H1 (cell line): ENCODE results near the gene FLT3. TPM values are rescaled to one million over a fixed set of nuclear protein-coding genes. Genes with fewer than 3 reads are reported as not detected.

ENCODE experiments used
- CTCF ChIA-PET: fragments of 300-600 bp; sonication (Branson Sonifier 250); formaldehyde crosslinking; loops from one replicate; lab custom pipeline; 2021; ENCODE audit not compliant: partially characterized antibody; lab: Charles Lee
- POLR2A ChIA-PET: fragments of 300-600 bp; sonication (Branson Sonifier 250); formaldehyde crosslinking; loops from one replicate; lab custom pipeline; 2021; ENCODE audit warnings: inconsistent platforms; ENCODE audit not compliant: partially characterized antibody; lab: Charles Lee
- DNase-seq, 2 experiments: peaks; one replicate each; pipeline versions ENCODE4 v3.0.0 to v3.0.0-alpha.2; 2010 to 2022; ENCODE audit warnings: low spot score in 2 of 2, low read depth in 1 of 2, mixed read lengths in 1 of 2
- FAIRE-seq: peaks from 2 replicates; lab custom pipeline; 2011; peaks lifted over from hg19 to GRCh38; lab: Jason Lieb, UNC
- H2AFZ ChIP-seq: 2 replicates; pipeline ENCODE4 v1.8.1; 2012; ENCODE audit warnings: low read length, inconsistent platforms
- H2AK5ac ChIP-seq: 2 replicates; pipeline ENCODE4 v1.6.1; 2013; ENCODE audit warnings: low read depth, low read length
- H2BK120ac ChIP-seq: replicated peaks from 2 replicates; pipeline ENCODE3; 2013; ENCODE audit warnings: low read depth, low read length, inconsistent platforms
- H2BK12ac ChIP-seq: 2 replicates; pipeline ENCODE4 v1.6.1; 2013; ENCODE audit warnings: low read depth, low read length
- H2BK15ac ChIP-seq: 2 replicates; pipeline ENCODE4 v1.6.1; 2013; ENCODE audit warnings: low read length
- H2BK20ac ChIP-seq: 2 replicates; pipeline ENCODE4 v1.6.1; 2013; ENCODE audit warnings: low read length
- H2BK5ac ChIP-seq: 2 replicates; pipeline ENCODE4 v1.6.1; 2013; ENCODE audit warnings: low read depth, low read length
- H3K14ac ChIP-seq: 2 replicates; pipeline ENCODE4 v1.6.1; 2013; ENCODE audit warnings: inconsistent platforms; ENCODE audit not compliant: insufficient read length
- H3K18ac ChIP-seq: 2 replicates; pipeline ENCODE4 v1.6.1; 2013; ENCODE audit warnings: low read length; ENCODE audit errors: extremely low read depth
- H3K23ac ChIP-seq: 2 replicates; pipeline ENCODE4 v1.6.1; 2013; ENCODE audit warnings: inconsistent platforms; ENCODE audit not compliant: insufficient read length
- H3K23me2 ChIP-seq: 2 replicates; pipeline ENCODE4 v1.6.1; 2013; ENCODE audit warnings: low read depth, low read length
- H3K27ac ChIP-seq: 2 replicates; pipeline ENCODE4 v1.6.1; 2011; ENCODE audit warnings: low read depth, low read length, inconsistent platforms
- H3K27me3 ChIP-seq, 4 experiments: replicated peaks in 1 of 4; 1 replicate in 1 of 4; 2 replicates in 3 of 4; pipeline versions ENCODE4 v1.6.1 to v1.8.1; 2011 to 2013; ENCODE audit warnings: low read length in 3 of 4, mild to moderate bottlenecking in 3 of 4, inconsistent platforms in 2 of 4, mixed read lengths in 2 of 4, moderate library complexity in 1 of 4; ENCODE audit not compliant: control insufficient read depth in 3 of 4, insufficient read depth in 3 of 4; ENCODE audit errors: extremely low read depth in 1 of 4
- H3K36me3 ChIP-seq, 4 experiments: 2 replicates each; pipeline versions ENCODE4 v1.6.1 to v1.8.1; 2011 to 2013; ENCODE audit warnings: mild to moderate bottlenecking in 4 of 4, low read length in 3 of 4, moderate library complexity in 2 of 4, control low read depth in 1 of 4, inconsistent platforms in 1 of 4; ENCODE audit not compliant: insufficient read depth in 4 of 4, control insufficient read depth in 2 of 4
- H3K4ac ChIP-seq: replicated peaks from 2 replicates; pipeline ENCODE3; 2013; ENCODE audit warnings: low read length, low read depth, mixed read lengths, inconsistent platforms; ENCODE audit not compliant: insufficient read length
- H3K4me1 ChIP-seq, 4 experiments: replicated peaks in 1 of 4; 1 replicate in 1 of 4; 2 replicates in 3 of 4; pipeline versions ENCODE4 v1.6.1 to v1.8.1; 2011 to 2013; ENCODE audit warnings: low read length in 3 of 4, inconsistent platforms in 2 of 4, mixed read lengths in 1 of 4; ENCODE audit not compliant: insufficient read depth in 4 of 4, control insufficient read depth in 3 of 4
- H3K4me2 ChIP-seq, 2 experiments: 2 replicates each; pipeline versions ENCODE4 v1.6.1 to v1.8.1; 2011 to 2013; ENCODE audit warnings: low read depth in 2 of 2, low read length in 2 of 2, control low read depth in 1 of 2, inconsistent platforms in 1 of 2, mild to moderate bottlenecking in 1 of 2; ENCODE audit not compliant: insufficient read depth in 1 of 2
- H3K4me3 ChIP-seq, 4 experiments: fragments of 200-600, 300-600 bp in 1 of 4; sonication (generic), shearing (Covaris generic), sonication (Bioruptor Twin) in 1 of 4; 2 replicates each; pipeline versions ENCODE4 v1.5.1 to v1.8.1; 2011 to 2016; ENCODE audit warnings: low read length in 4 of 4, low read depth in 3 of 4, control low read depth in 2 of 4, inconsistent platforms in 2 of 4, mild to moderate bottlenecking in 2 of 4, mixed read lengths in 1 of 4, moderate library complexity in 1 of 4; ENCODE audit not compliant: insufficient read depth in 2 of 4; ENCODE audit errors: extremely low read depth in 1 of 4
- H3K56ac ChIP-seq: replicated peaks from 2 replicates; pipeline ENCODE3; 2013; ENCODE audit warnings: low read depth, mild to moderate bottlenecking, mixed read lengths, low read length, inconsistent platforms; ENCODE audit not compliant: insufficient read length
- H3K79me1 ChIP-seq: 2 replicates; pipeline ENCODE4 v1.6.1; 2013; ENCODE audit warnings: low read depth, low read length, control low read depth
- H3K79me2 ChIP-seq, 2 experiments: 2 replicates each; pipeline versions ENCODE4 v1.6.1 to v1.8.1; 2012 to 2013; ENCODE audit warnings: low read length in 2 of 2, mild to moderate bottlenecking in 2 of 2, inconsistent platforms in 1 of 2; ENCODE audit not compliant: insufficient read depth in 2 of 2, control insufficient read depth in 1 of 2
- H3K9ac ChIP-seq, 4 experiments: replicated peaks in 1 of 4; 1 replicate in 1 of 4; 2 replicates in 3 of 4; pipeline versions ENCODE4 v1.6.1 to v1.8.1; 2011 to 2013; ENCODE audit warnings: low read depth in 3 of 4, low read length in 3 of 4, control low read depth in 2 of 4, mild to moderate bottlenecking in 2 of 4, moderate library complexity in 2 of 4, inconsistent platforms in 1 of 4; ENCODE audit errors: extremely low read depth in 1 of 4
- H3K9me3 ChIP-seq, 2 experiments: 2 replicates each; pipeline versions ENCODE4 v1.6.1 to v1.8.1; 2012 to 2013; ENCODE audit warnings: mild to moderate bottlenecking in 2 of 2, moderate library complexity in 2 of 2, control low read depth in 1 of 2, inconsistent platforms in 1 of 2, low read depth in 1 of 2, low read length in 1 of 2, mixed read lengths in 1 of 2; ENCODE audit not compliant: insufficient read depth in 2 of 2
- H4K20me1 ChIP-seq, 2 experiments: replicated peaks in 1 of 2; 2 replicates each; pipeline versions ENCODE3 to v1.8.1; 2011 to 2013; ENCODE audit warnings: inconsistent platforms in 2 of 2, low read length in 2 of 2, mild to moderate bottlenecking in 1 of 2; ENCODE audit not compliant: insufficient read depth in 2 of 2, control insufficient read depth in 1 of 2
- H4K5ac ChIP-seq: 2 replicates; pipeline ENCODE4 v1.6.1; 2013; ENCODE audit warnings: low read length, low read depth, mixed read lengths, inconsistent platforms; ENCODE audit not compliant: insufficient read length
- H4K8ac ChIP-seq: 2 replicates; pipeline ENCODE4 v1.8.0; 2013; ENCODE audit warnings: mild to moderate bottlenecking, moderate library complexity, low read length, inconsistent platforms; ENCODE audit not compliant: insufficient read depth; ENCODE audit errors: extremely low read depth
- H4K91ac ChIP-seq: replicated peaks from 2 replicates; pipeline ENCODE3; 2013; ENCODE audit warnings: low read length, mixed read lengths, inconsistent platforms; ENCODE audit not compliant: insufficient read length
- EP300 ChIP-seq, 2 experiments: IDR thresholded peaks; 1 replicate in 1 of 2; 2 replicates in 1 of 2; pipeline ENCODE4 v1.6.1; 2011 to 2012; ENCODE audit warnings: low read depth in 2 of 2, low read length in 2 of 2, mild to moderate bottlenecking in 2 of 2, borderline replicate concordance in 1 of 2, inconsistent platforms in 1 of 2, moderate library complexity in 1 of 2
- WGBS, 2 experiments: shearing (Covaris generic) in 1 of 2; methylation state at CpG; one replicate each; pipeline versions ENCODE4 v1.1.6 to v1.1.7; 2013 to 2015; ENCODE audit warnings: low lambda C conversion rate in 2 of 2, mixed read lengths in 2 of 2, inconsistent platforms in 1 of 2, low coverage in 1 of 2, missing lambda C conversion rate in 1 of 2; ENCODE audit not compliant: insufficient replicate concordance in 2 of 2, insufficient coverage in 1 of 2, insufficient read length in 1 of 2; ENCODE audit errors: extremely low coverage in 1 of 2, missing lambda C conversion rate in 1 of 2; 5-methylcytosine and 5-hydroxymethylcytosine counted together
- polyA plus RNA-seq, 7 experiments: library from polyadenylated mRNA; depleted of rRNA in 3 of 7; stranded (reverse) in 5 of 7; unstranded in 2 of 7; fragments of >200 nt in 5 of 7; fragments of 200-250 nt in 2 of 7; gene quantifications; 1 replicate in 5 of 7; 2 replicates in 1 of 7; 4 replicates in 1 of 7; pipeline versions ENCODE4 v1.2.1 to v1.2.3, GENCODE V29; 2011 to 2013; ENCODE audit warnings: missing spikeins in 2 of 7, mixed read lengths in 2 of 7
- total RNA-seq: library from RNA; stranded (reverse); fragmentation: NEBNext Ultra II Directional; extraction: Animal tissue kit (Norgen Biotek cat#: 25700); gene quantifications from 2 replicates; pipeline ENCODE4 v1.2.1, GENCODE V29; 2021

Gene FLT3
- total and polyA plus RNA-seq, 2 of the 8 experiments (the other 6 are each of a cell fraction or from before 2014, with no cell fraction given) = 0.44 to 0.71 TPM

DNA sequence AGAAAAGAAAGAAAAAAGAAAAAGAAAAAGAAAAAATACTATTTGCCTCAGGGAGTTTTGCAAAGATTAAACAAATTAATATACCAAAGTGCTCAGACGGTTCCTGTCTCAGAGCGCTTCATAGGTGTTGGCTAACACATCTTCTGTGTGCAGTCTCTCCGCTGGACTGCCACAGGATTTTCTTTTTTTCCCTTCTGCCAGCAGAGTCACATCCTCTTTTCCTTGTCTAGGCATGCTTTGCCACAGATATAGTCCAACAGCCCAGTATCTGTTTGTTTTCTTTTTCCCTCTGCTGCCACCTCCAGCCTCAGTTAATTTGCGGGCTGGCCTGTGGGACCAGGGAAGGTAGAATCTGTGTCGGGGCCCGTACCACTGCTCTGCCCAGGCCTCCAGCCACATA is 108.5 kb downstream of the FLT3 start:
- H3K56ac ChIP-seq = no peak overlapping the region
- no peak for FAIRE-seq

More for the DNA sequence above, 108.5 kb downstream of the FLT3 start:
- no peak overlapping the region for H2AK5ac ChIP-seq
- no peak overlapping the region for H3K9ac ChIP-seq
- H3K36me3 ChIP-seq = no peaks in the 10 kb centered on the region
- H4K5ac ChIP-seq = no peak overlapping the region
- no peaks in the 10 kb centered on the region for H3K79me1 ChIP-seq
- no peaks in the 10 kb centered on the region for H3K79me2 ChIP-seq
- no peak overlapping the region for H4K91ac ChIP-seq
- no peak overlapping the region for H2BK12ac ChIP-seq
- H3K18ac ChIP-seq = no peak overlapping the region; the same call in 1 of the 2 replicates
- no peak overlapping the region for H2BK120ac ChIP-seq
- no peak overlapping the region for H3K4me2 ChIP-seq
- H3K4ac ChIP-seq = no peak overlapping the region
- H3K23ac ChIP-seq = no peak overlapping the region
- no peak overlapping the region; the same call in 1 of the 2 replicates for H4K8ac ChIP-seq
- no peak overlapping the region for H2BK20ac ChIP-seq
- H3K4me1 ChIP-seq = no peaks in the 10 kb centered on the region
- H3K4me3 ChIP-seq = no peak overlapping the region
- POLR2A ChIA-PET = no interaction called here
- peaks cover 2% of the 10 kb centered on the region; the same call in 1 of the 2 replicates for H3K23me2 ChIP-seq
- DNase-seq = no peak
- no peak overlapping the region for H2BK15ac ChIP-seq
- H3K9me3 ChIP-seq = no peaks in the 10 kb centered on the region
- H2BK5ac ChIP-seq = no peak overlapping the region
- H3K27ac ChIP-seq = no peak overlapping the region
- no peak overlapping the region for H3K14ac ChIP-seq
- 90% methylated on average over 6 of the region's 6 CpGs; no CpG with 5 or more reads in 1 of the 2 experiments for WGBS, 2 experiments
- peaks cover 0 to 7% (median 3%) of the 10 kb centered on the region in 4 experiments; a peak in 3 of 7 replicates for H3K27me3 ChIP-seq
- CTCF ChIA-PET = interaction anchor here (1.3 kb wide), 2 partner anchors 8 to 161 kb away, joined by 3 to 4 read pairs; no protein-coding TSS in a partner anchor
- TF ChIP-seq EP300 (IDR thresholded peaks at IDR 0.05; ENCODE audit: borderline replicate concordance in 1 of 2, low read depth in 2 of 2, low read length in 2 of 2) = no peak
- TF ChIP-seq, all 59 proteins: peak for 0
- peaks cover 0 to 1% of the 10 kb centered on the region in 2 experiments for H4K20me1 ChIP-seq
- no peak overlapping the region for H2AFZ ChIP-seq
